Colonic mucosa (tissue), 4 donors: ENCODE data around the gene OBP2A. TPM values are rescaled to one million over a fixed set of nuclear protein-coding genes. Genes with fewer than 3 reads are reported as not detected.

Experiments used
- DNase-seq: peaks from one replicate; pipeline ENCODE4 v3.0.0-alpha.2; 2020
- H3K27ac ChIP-seq: fragments of 200-600 bp; one replicate; pipeline ENCODE4 v1.8.0; 2021
- H3K27me3 ChIP-seq: fragments of 200-600 bp; one replicate; pipeline ENCODE4 v1.8.0; 2021
- H3K36me3 ChIP-seq: fragments of 200-600 bp; one replicate; pipeline ENCODE4 v1.8.0; 2021
- H3K4me1 ChIP-seq: fragments of 200-600 bp; one replicate; pipeline ENCODE4 v1.8.0; 2021; ENCODE audit warnings: mild to moderate bottlenecking
- H3K4me3 ChIP-seq: fragments of 200-600 bp; one replicate; pipeline ENCODE4 v1.8.0; 2021
- H3K9ac ChIP-seq, 2 donors: one replicate each; pipeline ENCODE4 v1.7.0; 2013; ENCODE audit warnings: control low read depth in 2 of 2, low read depth in 2 of 2, low read length in 2 of 2
- H3K9me3 ChIP-seq: fragments of 200-600 bp; one replicate; pipeline ENCODE4 v1.8.0; 2021
- intact Hi-C: fragments of 100-400 bp; cut with DNase I; formaldehyde crosslinking; loops from one replicate; pipeline ENCODE4 v1.14.1; 2022
- total RNA-seq, 2 donors: library from RNA; stranded (reverse); fragmentation: NEBNext Ultra II Directional in 1 of 2; extraction: Animal tissue kit (Norgen Biotek cat#: 25700) in 1 of 2; gene quantifications; one replicate each; pipeline ENCODE4 v1.2.1, GENCODE V29; 2021
- TF ChIP-seq, protein P1 (sequence below): fragments of 200-600 bp; IDR thresholded peaks from one replicate; pipeline ENCODE4 v1.8.0; 2022; ENCODE audit warnings: antibody characterized with exemption, mild to moderate bottlenecking
- donor health status: healthy.
- donor health status: DM: no; HTN: no; CAD: no.
- donor health status: DM: no; HTN: no; CAD: no.

The OBP2A gene
- total RNA-seq, 2 donors from 2014 or later: not detected

DNA sequence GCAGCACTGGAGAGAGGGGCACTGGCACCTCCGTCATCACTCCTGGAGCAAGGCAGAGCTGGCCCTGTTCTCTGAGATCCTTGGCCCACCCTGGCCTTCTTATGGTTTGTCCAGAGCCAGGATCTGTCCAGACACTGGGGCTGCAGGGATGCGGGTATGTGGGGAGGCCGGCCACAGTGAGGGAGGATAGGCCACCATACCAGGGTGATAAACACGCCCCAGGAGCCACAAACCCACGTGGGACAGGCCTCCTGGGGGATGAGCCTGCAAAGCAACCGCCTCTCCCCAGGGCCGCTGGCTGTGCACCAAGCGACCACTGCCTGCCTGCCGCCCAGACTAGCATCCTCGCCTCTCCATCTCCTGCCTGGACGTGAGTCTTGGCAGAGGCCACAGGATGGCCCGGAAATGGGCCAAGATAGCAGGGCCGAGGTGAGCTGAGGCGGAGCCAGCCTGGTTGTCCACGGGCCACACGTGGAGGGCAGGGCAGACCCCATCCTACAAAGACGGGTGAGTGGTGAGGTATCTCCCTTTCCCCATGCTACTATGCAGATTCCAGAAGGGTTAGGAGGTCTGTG is 4.5 kb downstream of the OBP2A start:
- no peak for DNase-seq
- intact Hi-C loops: no loop called here

DNA sequence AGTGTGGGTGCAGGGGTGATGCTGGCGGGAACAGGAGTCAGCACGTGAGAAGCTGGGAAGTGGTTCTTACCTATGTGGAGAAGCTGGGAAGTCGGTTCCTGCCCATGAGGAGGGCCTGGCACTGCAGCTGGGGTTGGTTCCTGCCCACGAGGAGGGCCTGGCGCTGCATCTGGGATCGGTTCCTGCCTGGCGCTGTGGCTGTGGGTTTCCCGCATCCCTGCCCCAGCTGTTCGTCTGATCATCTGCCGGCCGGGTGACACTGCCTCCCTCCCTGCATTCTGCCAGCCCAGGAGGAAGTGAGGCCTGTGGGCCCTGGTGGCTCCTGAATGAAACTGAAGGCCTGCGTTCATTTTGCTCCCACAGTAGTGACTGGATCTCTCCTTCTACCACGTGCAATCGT is 5.1 kb downstream of the OBP2A start:
- TF ChIP-seq, protein P1, sequence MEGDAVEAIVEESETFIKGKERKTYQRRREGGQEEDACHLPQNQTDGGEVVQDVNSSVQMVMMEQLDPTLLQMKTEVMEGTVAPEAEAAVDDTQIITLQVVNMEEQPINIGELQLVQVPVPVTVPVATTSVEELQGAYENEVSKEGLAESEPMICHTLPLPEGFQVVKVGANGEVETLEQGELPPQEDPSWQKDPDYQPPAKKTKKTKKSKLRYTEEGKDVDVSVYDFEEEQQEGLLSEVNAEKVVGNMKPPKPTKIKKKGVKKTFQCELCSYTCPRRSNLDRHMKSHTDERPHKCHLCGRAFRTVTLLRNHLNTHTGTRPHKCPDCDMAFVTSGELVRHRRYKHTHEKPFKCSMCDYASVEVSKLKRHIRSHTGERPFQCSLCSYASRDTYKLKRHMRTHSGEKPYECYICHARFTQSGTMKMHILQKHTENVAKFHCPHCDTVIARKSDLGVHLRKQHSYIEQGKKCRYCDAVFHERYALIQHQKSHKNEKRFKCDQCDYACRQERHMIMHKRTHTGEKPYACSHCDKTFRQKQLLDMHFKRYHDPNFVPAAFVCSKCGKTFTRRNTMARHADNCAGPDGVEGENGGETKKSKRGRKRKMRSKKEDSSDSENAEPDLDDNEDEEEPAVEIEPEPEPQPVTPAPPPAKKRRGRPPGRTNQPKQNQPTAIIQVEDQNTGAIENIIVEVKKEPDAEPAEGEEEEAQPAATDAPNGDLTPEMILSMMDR: no peak
- DNase-seq: no peak
- H3K9ac ChIP-seq: no peak overlapping the region
- H3K9me3 ChIP-seq: no peaks in the 10 kb centered on the region
- H3K4me3 ChIP-seq: no peak overlapping the region
- intact Hi-C loops: no loop called here
- no peaks in the 10 kb centered on the region for H3K36me3 ChIP-seq
- H3K27me3 ChIP-seq: no peaks in the 10 kb centered on the region
- H3K4me1 ChIP-seq: no peaks in the 10 kb centered on the region
- H3K27ac ChIP-seq: no peak overlapping the region

More for the DNA sequence above, 4.5 kb downstream of the OBP2A start:
- TF ChIP-seq, protein P1: no peak
- Histone ChIP-seq H3K4me3 (no peak overlapping the region), H3K4me1 (no peaks in the 10 kb centered on the region), H3K9me3 (no peaks in the 10 kb centered on the region), H3K9ac (no peak overlapping the region), H3K27ac (no peak overlapping the region), H3K27me3 (no peaks in the 10 kb centered on the region), H3K36me3 (no peaks in the 10 kb centered on the region)

DNA sequence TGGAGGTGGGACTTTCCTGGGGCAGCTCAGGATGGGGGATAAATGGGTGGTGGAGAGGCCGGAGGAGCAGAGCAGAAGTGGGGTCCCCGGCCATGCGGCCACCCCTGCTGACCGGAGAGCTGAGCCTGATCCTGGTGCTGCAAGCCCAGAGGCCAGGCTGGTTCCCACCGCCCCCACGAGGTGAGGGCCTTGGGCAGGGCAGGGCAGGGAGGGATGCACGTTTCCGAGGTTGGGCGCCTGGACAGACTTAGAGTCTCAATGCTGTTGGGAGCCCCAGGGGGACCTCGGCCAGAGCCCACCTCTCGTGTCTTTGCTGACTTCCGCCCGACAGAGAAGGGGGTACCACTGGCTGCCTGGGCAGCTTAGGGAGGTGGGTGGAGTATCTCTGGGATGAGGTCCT is 5.5 kb downstream of the OBP2A start:
- Histone ChIP-seq H3K36me3 (no peaks in the 10 kb centered on the region), H3K4me3 (no peak overlapping the region), H3K4me1 (no peaks in the 10 kb centered on the region), H3K9ac (no peak overlapping the region), H3K27ac (no peak overlapping the region), H3K9me3 (no peaks in the 10 kb centered on the region), H3K27me3 (no peaks in the 10 kb centered on the region)
- intact Hi-C loops: no loop called here
- DNase-seq: no peak
- TF ChIP-seq, protein P1: no peak

DNA sequence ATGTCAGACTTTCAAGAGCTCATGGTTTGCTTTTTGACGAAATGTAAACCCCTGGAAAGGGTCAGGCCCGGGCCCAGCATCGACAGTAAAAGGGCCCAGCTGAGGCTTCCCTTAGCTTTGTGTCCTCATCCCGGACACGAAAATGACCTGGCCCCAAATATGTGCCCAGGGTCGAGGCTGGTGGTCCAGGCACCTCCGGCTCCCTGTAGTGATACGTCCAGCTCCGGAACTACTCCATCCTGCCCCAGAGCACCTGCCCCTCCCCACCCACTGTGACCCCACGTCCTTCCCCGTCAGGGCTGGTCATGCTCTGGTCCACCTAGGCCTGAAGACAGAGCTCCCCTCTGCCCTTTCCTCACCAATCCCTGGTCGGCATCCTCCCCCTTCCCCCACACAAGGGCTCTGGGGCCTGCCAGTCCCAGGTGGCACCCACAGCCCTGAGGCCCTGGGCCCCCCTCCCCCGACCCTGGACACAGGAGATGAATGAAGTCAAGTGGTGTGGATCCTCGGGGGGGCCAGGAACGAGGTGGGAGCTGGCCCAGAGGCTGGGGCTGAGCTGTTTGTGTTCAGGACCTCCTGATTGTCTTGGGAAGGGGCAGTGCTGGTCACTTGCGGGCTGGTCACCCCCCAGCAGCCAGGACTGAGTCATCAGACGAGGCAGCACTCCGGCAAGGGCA is 6.2 kb downstream of the OBP2A start:
- Histone ChIP-seq H3K9me3 (no peaks in the 10 kb centered on the region), H3K36me3 (no peaks in the 10 kb centered on the region), H3K4me3 (no peak overlapping the region), H3K27ac (no peak overlapping the region), H3K27me3 (no peaks in the 10 kb centered on the region), H3K4me1 (no peaks in the 10 kb centered on the region), H3K9ac (no peak overlapping the region)
- intact Hi-C loops: no loop called here
- no peak for DNase-seq
- TF ChIP-seq, protein P1: no peak

DNA sequence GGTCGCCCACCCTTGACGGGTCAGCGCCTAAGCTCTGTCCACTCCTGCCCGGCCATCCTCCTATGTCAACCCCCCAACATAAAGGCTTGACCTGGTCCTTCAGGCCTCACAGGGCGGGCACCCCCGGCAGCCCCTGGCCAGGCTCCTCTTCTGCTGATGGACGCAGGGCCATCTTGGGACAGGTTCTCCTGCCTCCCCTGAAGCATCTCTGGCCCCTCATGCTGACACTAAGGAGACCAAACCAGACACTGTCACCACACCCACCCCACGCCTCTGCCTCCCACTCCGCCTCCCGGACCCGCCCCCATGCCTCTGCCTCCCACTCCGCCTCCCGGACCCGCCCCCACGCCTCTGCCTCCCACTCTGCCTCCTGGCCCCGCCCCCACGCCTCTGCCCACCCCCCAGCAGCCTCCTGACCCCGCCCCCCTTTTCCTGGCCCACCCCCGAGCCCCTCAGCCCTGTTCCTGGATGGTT is 6.8 kb downstream of the OBP2A start:
- no peak overlapping the region for H3K9ac ChIP-seq
- H3K9me3 ChIP-seq: no peaks in the 10 kb centered on the region
- no peaks in the 10 kb centered on the region for H3K4me1 ChIP-seq
- H3K27ac ChIP-seq: no peak overlapping the region
- DNase-seq: no peak
- intact Hi-C loops: no loop called here
- no peaks in the 10 kb centered on the region for H3K36me3 ChIP-seq
- H3K4me3 ChIP-seq: no peak overlapping the region
- TF ChIP-seq, protein P1: no peak
- H3K27me3 ChIP-seq: no peaks in the 10 kb centered on the region
